Chondrocyte (in vitro differentiated cells): ENCODE data around the gene LMAN2. TPM values are rescaled to one million over a fixed set of nuclear protein-coding genes. Genes with fewer than 3 reads are reported as not detected.
"Not testable (repeated sequence)": the region's sequence is repeated elsewhere in the genome, so short reads cannot be mapped to it uniquely, and the experiment has no call there.

Experiments
- DNase-seq: peaks from one replicate; pipeline ENCODE4 v3.0.0; 2021; ENCODE audit warnings: mixed read lengths, low spot score
- H3K27ac Mint-ChIP-seq: one replicate; pipeline ENCODE4 v1.8.0; 2021; ENCODE audit warnings: mild to moderate bottlenecking, moderate library complexity, mixed read lengths; ENCODE audit not compliant: unreplicated experiment
- H3K27me3 Mint-ChIP-seq: 2 replicates; pipeline ENCODE4 v1.8.0; 2021; ENCODE audit warnings: low read depth, mixed read lengths
- H3K36me3 Mint-ChIP-seq: 2 replicates; pipeline ENCODE4 v1.8.0; 2021; ENCODE audit warnings: low read depth, mixed read lengths
- H3K4me1 Mint-ChIP-seq: 2 replicates; pipeline ENCODE4 v1.8.0; 2021; ENCODE audit warnings: low read depth, mild to moderate bottlenecking, mixed read lengths
- H3K4me3 Mint-ChIP-seq: one replicate; pipeline ENCODE4 v1.8.0; 2021; ENCODE audit warnings: mild to moderate bottlenecking, moderate library complexity, mixed read lengths; ENCODE audit not compliant: unreplicated experiment
- H3K9me3 Mint-ChIP-seq: 2 replicates; pipeline ENCODE4 v1.8.0; 2021; ENCODE audit warnings: low read depth, mixed read lengths
- total RNA-seq: library from RNA; stranded (reverse); gene quantifications from 3 replicates; pipeline ENCODE4 v1.2.1, GENCODE V29; 2021
- TF ChIP-seq, protein P1 (sequence below): fragments of 200-600 bp; sonication (generic); IDR thresholded peaks from 2 replicates; pipeline ENCODE4 v1.5.0; 2021; ENCODE audit warnings: antibody characterized with exemption, mild to moderate bottlenecking, moderate library complexity

Gene LMAN2
- total RNA-seq, 1 donor from 2014 or later, result 83.4 TPM

DNA sequence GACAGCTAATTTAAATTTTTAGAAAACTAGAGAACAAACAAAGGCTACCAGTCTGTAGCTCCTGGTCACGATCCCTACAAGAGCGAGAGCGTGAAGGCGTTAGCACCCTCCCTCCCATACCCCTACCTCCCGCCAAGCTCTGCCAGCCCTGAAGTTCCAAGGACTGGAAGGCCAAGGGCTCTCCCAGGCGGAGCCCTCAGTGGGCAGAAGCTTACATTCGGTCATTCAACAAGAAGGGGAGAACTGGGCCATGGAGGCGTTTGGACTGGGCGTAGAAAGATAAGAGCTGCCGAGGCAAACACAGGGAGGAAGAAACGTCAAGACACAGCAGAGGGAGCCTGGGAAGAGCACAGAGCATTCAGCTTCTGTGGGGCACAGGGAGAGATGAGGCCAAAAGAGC lies 42.7 kb downstream of the LMAN2 start:
- Mint-ChIP-seq H3K27me3 (no peaks in the 10 kb centered on the region), H3K27ac (peak overlapping the region; percentile 8), H3K9me3 (no peaks in the 10 kb centered on the region), H3K4me1 (peaks cover 49% of the 10 kb centered on the region), H3K36me3 (peaks cover 7% of the 10 kb centered on the region), H3K4me3 (no peak overlapping the region)
- DNase-seq, result no peak
- TF ChIP-seq, protein P1, sequence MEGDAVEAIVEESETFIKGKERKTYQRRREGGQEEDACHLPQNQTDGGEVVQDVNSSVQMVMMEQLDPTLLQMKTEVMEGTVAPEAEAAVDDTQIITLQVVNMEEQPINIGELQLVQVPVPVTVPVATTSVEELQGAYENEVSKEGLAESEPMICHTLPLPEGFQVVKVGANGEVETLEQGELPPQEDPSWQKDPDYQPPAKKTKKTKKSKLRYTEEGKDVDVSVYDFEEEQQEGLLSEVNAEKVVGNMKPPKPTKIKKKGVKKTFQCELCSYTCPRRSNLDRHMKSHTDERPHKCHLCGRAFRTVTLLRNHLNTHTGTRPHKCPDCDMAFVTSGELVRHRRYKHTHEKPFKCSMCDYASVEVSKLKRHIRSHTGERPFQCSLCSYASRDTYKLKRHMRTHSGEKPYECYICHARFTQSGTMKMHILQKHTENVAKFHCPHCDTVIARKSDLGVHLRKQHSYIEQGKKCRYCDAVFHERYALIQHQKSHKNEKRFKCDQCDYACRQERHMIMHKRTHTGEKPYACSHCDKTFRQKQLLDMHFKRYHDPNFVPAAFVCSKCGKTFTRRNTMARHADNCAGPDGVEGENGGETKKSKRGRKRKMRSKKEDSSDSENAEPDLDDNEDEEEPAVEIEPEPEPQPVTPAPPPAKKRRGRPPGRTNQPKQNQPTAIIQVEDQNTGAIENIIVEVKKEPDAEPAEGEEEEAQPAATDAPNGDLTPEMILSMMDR, result no peak

DNA sequence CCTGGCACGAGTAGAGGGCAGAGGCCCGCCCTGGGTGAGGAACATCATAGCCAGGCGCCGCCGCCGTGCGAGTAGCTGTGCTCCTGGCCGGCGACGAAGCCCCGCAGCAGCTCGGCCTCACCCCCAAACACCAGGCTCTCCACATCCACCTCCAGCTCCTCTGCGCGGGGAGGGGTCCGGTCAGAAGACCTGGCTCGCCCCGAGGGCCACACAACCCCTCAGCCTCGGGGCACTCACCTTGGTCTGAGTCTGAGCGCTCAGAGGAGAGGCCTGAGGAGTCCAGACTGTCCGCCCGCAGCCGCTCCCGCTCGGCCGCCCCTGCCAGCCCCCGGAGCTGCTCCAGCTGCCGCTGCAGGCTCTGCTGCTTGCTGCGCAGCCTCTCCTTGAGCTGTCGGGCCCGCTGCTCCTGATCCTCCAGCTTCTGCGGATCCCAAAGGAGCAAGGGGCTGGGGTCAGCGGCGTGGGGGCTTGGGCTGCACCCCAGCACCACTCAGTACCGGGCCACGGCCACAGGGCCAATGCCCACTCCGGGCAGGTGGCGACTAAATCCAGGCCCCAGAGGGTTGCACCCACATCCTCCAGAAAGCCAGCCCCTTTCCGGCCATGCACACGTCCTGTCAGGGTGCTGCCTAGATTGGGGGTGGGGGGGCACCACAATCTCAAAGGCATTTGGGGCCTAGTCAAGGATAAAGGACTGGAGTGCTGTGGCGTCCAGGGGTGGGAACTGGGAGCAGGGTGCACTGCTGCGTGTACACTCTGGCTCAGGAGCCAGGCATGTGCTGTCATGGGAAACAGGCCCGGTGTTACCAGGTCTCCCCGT lies 43.7 kb downstream of the LMAN2 start:
- Mint-ChIP-seq H3K27me3 (no peaks in the 10 kb centered on the region), H3K27ac (no peak overlapping the region), H3K4me3 (no peak overlapping the region), H3K4me1 (peaks cover 46% of the 10 kb centered on the region), H3K36me3 (peaks cover 7% of the 10 kb centered on the region), H3K9me3 (no peaks in the 10 kb centered on the region)
- TF ChIP-seq, protein P1, result no peak
- no peak for DNase-seq

DNA sequence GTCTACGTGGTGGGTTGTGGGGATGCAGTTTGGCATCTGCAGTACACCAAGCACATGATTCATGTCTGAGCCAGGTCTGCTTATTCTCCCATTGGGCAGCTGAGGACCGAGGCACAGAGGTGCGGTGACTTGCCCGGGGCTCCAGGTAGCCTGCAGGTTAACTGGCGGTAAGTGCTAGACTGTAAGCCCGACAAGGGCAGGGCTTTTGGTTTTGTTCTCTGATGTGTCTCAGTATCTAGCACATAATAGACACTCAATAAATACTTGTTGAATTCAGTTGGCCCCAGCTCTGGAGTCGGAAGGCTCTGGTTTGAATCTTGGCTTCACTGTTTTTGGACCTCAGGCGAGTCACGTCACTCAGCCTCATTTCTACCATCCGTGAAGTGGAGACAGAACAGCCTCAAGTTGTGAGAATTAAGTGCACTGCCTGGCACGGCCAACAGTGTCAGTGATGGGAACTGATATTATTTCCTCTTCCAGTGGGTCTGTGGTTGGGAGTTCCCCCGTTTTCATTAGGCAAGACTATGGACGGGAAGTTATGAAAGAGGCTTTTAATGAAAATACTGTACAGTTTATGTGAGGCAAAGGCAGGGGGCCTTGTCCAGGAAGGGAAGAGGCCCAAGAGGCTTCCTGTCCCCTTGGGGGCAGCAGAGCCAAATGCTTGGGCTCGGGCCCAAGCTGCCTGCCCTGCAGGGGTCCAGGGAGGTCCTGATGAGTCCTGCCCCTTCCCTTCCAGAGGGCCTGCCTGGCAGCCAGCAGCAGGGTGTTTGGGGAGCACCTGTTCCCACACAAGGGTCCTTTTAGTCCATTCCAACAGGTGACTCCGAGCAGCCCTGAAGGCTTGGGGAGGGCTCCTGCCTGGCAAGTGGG lies 44.6 kb downstream of the LMAN2 start:
- TF ChIP-seq, protein P1, result no peak
- H3K4me1 Mint-ChIP-seq, result peaks cover 51% of the 10 kb centered on the region
- no peak for DNase-seq
- no peak overlapping the region for H3K4me3 Mint-ChIP-seq
- no peaks in the 10 kb centered on the region for H3K27me3 Mint-ChIP-seq
- H3K9me3 Mint-ChIP-seq, result no peaks in the 10 kb centered on the region
- H3K27ac Mint-ChIP-seq, result no peak overlapping the region
- peaks cover 7% of the 10 kb centered on the region for H3K36me3 Mint-ChIP-seq

DNA sequence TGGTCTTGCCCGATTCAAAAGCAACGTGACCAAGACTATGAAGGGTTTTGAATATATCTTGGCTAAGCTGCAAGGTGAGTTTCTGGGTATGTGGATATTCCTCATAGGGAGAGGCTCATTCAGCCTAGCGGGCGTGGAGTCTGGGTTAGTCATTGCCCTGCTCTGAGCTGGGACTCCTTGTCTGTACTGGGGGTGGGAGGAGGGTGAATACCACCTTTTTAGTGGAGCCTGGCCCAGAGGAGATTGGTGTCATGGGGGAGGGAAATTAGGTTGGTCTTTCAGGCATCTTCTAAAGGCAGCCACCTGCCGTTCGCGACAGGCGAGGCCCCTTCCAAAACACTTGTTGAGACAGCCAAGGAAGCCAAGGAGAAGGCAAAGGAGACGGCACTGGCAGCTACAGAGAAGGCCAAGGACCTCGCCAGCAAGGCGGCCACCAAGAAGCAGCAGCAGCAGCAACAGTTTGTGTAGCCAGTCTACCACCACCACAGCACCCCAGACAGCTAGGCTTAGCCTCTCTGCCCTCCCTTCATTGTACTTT lies 45.3 kb downstream of the LMAN2 start:
- not testable (repeated sequence) for DNase-seq, H3K4me3 Mint-ChIP-seq, H3K36me3 Mint-ChIP-seq, H3K27me3 Mint-ChIP-seq, H3K9me3 Mint-ChIP-seq
- H3K4me1 Mint-ChIP-seq, result peaks cover 50% of the 10 kb centered on the region
- H3K27ac Mint-ChIP-seq, result peak overlapping the region; percentile 54

DNA sequence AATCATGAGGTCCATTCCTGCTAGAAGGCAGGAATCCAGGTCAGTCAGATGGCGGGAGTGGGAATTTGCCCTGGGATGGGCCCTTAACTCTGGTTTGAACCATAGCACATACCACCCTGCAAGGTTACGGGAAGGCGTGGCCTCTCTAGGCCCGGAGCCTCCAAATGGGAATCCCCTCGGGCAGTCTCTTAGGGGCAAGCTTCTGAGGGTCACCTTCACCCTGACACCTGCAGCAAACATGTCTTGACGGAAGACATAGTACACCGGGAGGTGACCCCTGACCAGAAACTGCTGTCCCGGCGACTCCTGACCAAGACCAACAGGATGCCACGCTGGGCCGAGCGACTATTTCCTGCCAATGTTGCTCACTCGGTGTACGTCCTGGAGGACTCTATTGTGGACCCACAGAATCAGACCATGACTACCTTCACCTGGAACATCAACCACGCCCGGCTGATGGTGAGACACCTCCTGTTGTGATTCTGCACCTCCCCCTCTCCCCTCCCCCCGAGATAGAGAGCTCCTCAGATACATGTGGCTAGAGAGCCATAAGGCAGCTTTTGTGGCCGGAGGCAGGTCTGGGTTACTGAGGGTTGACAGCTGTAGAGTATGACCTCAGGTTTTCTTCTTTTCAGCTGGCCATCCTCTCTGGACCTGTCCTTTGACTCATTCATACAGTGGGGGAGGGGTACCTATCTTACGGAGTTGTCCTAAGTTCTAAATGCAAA lies 46.9 kb downstream of the LMAN2 start:
- Mint-ChIP-seq H3K9me3 (no peaks in the 10 kb centered on the region), H3K4me1 (peaks cover 54% of the 10 kb centered on the region), H3K27me3 (no peaks in the 10 kb centered on the region), H3K27ac (peak overlapping the region; percentile 88), H3K36me3 (peaks cover 7% of the 10 kb centered on the region), H3K4me3 (peak overlapping the region; percentile 85)
- TF ChIP-seq, protein P1, result no peak
- no peak for DNase-seq
